Mesenchymal stem cell (in vitro differentiated cells and primary cell): ENCODE data around the gene FAM50B.
A peak's percentile ranks its signal among the peaks of the same experiment; 100 is the strongest.

Source experiments
- DNase-seq: peaks from one replicate; pipeline ENCODE4 v3.0.0-alpha.2; 2013
- H2AFZ ChIP-seq: one replicate; pipeline ENCODE4 v1.6.1; 2013; ENCODE audit warnings: low read depth, mild to moderate bottlenecking, control low read depth, inconsistent platforms, low read length, moderate library complexity
- H2AK5ac ChIP-seq: 2 replicates; pipeline ENCODE4 v1.6.1; 2013; ENCODE audit warnings: low read length, moderate library complexity, mild to moderate bottlenecking, inconsistent platforms; ENCODE audit not compliant: severe bottlenecking
- H2BK120ac ChIP-seq: one replicate; pipeline ENCODE4 v1.6.1; 2013; ENCODE audit warnings: low read depth, mild to moderate bottlenecking, inconsistent platforms, low read length, moderate library complexity
- H2BK12ac ChIP-seq, 2 experiments: one replicate each; pipeline ENCODE4 v1.6.1; 2013; ENCODE audit warnings: inconsistent platforms in 2 of 2, low read length in 2 of 2, mild to moderate bottlenecking in 2 of 2, moderate library complexity in 2 of 2, control low read depth in 1 of 2
- H2BK15ac ChIP-seq: one replicate; pipeline ENCODE4 v1.6.1; 2013; ENCODE audit warnings: mild to moderate bottlenecking, low read depth, inconsistent platforms; ENCODE audit not compliant: poor library complexity, severe bottlenecking
- H2BK5ac ChIP-seq: 2 replicates; pipeline ENCODE4 v1.6.1; 2013; ENCODE audit warnings: low read depth, mild to moderate bottlenecking, low read length, control low read depth, inconsistent platforms; ENCODE audit not compliant: poor library complexity, severe bottlenecking
- H3K14ac ChIP-seq, 2 experiments: one replicate each; pipeline ENCODE4 v1.6.1; 2013; ENCODE audit warnings: inconsistent platforms in 2 of 2, low read length in 2 of 2, control low read depth in 1 of 2, mild to moderate bottlenecking in 1 of 2, moderate library complexity in 1 of 2
- H3K18ac ChIP-seq, 2 experiments: one replicate each; pipeline ENCODE4 v1.6.1; 2013; ENCODE audit warnings: inconsistent platforms in 2 of 2, low read length in 2 of 2, control low read depth in 1 of 2, low read depth in 1 of 2, mild to moderate bottlenecking in 1 of 2
- H3K23ac ChIP-seq, 2 experiments: one replicate each; pipeline ENCODE4 v1.6.1; 2013; ENCODE audit warnings: inconsistent platforms in 2 of 2, low read length in 2 of 2, mild to moderate bottlenecking in 2 of 2, moderate library complexity in 2 of 2, control low read depth in 1 of 2
- H3K27ac ChIP-seq: 2 replicates; pipeline ENCODE4 v1.5.1; 2013; ENCODE audit warnings: mild to moderate bottlenecking, moderate library complexity, low read length, control low read depth, inconsistent platforms; ENCODE audit not compliant: poor library complexity, severe bottlenecking
- H3K27me3 ChIP-seq, 2 experiments: 2 replicates each; pipeline versions ENCODE4 v1.6.1 to v1.7.0; 2013; ENCODE audit warnings: low read length in 2 of 2, mild to moderate bottlenecking in 2 of 2, moderate library complexity in 2 of 2, control low read depth in 1 of 2, inconsistent platforms in 1 of 2; ENCODE audit not compliant: control insufficient read depth in 1 of 2, insufficient read depth in 1 of 2
- H3K36me3 ChIP-seq, 2 experiments: 2 replicates each; pipeline versions ENCODE4 v1.6.1 to v1.7.0; 2013; ENCODE audit warnings: low read length in 2 of 2, control low read depth in 1 of 2, inconsistent platforms in 1 of 2, low read depth in 1 of 2, mild to moderate bottlenecking in 1 of 2; ENCODE audit not compliant: insufficient read depth in 2 of 2, control insufficient read depth in 1 of 2
- H3K4ac ChIP-seq, 2 experiments: one replicate each; pipeline ENCODE4 v1.6.1; 2013; ENCODE audit warnings: inconsistent platforms in 2 of 2, low read length in 2 of 2, mild to moderate bottlenecking in 2 of 2, moderate library complexity in 2 of 2, control low read depth in 1 of 2, low read depth in 1 of 2
- H3K4me1 ChIP-seq: 2 replicates; pipeline ENCODE4 v1.6.1; 2013; ENCODE audit warnings: low read depth, low read length, control low read depth; ENCODE audit not compliant: control insufficient read depth, insufficient read depth
- H3K4me2 ChIP-seq: 2 replicates; pipeline ENCODE4 v1.6.1; 2013; ENCODE audit warnings: low read length, mild to moderate bottlenecking, inconsistent platforms; ENCODE audit not compliant: poor library complexity, severe bottlenecking
- H3K4me3 ChIP-seq, 2 experiments: 2 replicates each; pipeline versions ENCODE4 v1.5.1 to v1.7.0; 2013; ENCODE audit warnings: low read length in 2 of 2, mild to moderate bottlenecking in 2 of 2, control low read depth in 1 of 2, low read depth in 1 of 2; ENCODE audit not compliant: insufficient read depth in 1 of 2
- H3K79me1 ChIP-seq: replicated peaks from 2 replicates; pipeline ENCODE4 v1.6.1; 2013; ENCODE audit warnings: mild to moderate bottlenecking, control low read depth, low read length, inconsistent platforms; ENCODE audit not compliant: poor library complexity, severe bottlenecking
- H3K9ac ChIP-seq: 2 replicates; pipeline ENCODE4 v1.7.0; 2013; ENCODE audit warnings: mild to moderate bottlenecking, low read length, moderate library complexity
- H3K9me3 ChIP-seq: 2 replicates; pipeline ENCODE4 v1.7.0; 2013; ENCODE audit warnings: mild to moderate bottlenecking, low read length; ENCODE audit not compliant: control insufficient read depth
- H4K8ac ChIP-seq: one replicate; pipeline ENCODE4 v1.6.1; 2013; ENCODE audit warnings: inconsistent platforms, mild to moderate bottlenecking, low read length, moderate library complexity
- H4K91ac ChIP-seq: one replicate; pipeline ENCODE4 v1.6.1; 2013; ENCODE audit warnings: mild to moderate bottlenecking, low read length, inconsistent platforms
- WGBS: methylation state at CpG from one replicate; pipeline ENCODE4 v1.1.7; 2013; ENCODE audit warnings: mixed read lengths; 5-methylcytosine and 5-hydroxymethylcytosine counted together

Gene FAM50B

DNA sequence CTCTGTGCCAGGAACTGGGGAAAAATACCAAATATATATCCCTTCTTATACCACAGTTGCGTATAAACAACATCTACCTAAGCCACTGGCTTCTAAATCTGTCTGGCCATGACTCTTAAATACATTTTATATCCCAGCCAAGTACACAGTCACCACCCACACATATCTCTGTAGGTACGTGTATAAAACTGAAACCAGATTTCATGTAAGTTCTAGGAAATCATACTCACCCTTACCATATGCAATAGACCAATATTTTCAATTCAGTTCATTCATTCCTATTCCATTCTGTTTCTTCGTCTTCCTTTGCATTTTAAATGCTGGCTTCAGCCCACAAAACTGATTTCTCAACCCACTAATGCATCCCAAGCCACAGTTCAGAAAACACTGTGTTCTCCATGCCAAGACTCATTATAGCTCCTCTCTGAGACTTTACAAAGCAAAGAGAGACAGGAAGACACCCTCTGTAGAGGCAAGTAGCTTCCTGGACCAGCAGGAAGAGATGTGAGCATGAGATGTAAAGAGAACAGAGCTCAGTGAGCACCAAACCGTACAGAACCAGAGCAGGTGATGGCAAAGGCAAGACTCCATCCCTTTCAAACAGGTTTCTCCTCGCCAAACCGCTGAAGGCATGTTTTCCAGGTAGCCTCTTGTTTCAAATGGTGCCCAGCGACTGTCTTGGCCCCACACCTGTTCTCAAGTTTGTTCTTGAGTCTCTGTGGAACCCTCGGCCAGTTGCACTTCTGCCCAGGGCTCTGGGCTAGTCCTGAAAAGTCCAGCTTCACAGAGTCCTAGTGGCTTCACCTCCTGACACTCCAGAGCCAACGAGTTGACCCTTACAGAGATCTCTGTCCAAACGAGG is 18.7 kb downstream of the FAM50B start:
- Histone ChIP-seq H3K9me3 (no peaks in the 10 kb centered on the region), H3K14ac (no peak overlapping the region), H3K9ac (peak overlapping the region; percentile 6), H3K4me1 (peaks cover 7% of the 10 kb centered on the region), H3K79me1 (no peaks in the 10 kb centered on the region), H2BK15ac (no peak overlapping the region), H4K91ac (no peak overlapping the region), H3K4me2 (no peak overlapping the region), H3K4ac (no peak overlapping the region), H2AK5ac (no peak overlapping the region), H2BK5ac (no peak overlapping the region), H3K36me3 (no peaks in the 10 kb centered on the region), H2BK12ac (no peak overlapping the region), H3K27ac (no peak overlapping the region), H4K8ac (no peak overlapping the region), H3K18ac (no peak overlapping the region), H3K27me3 (no peaks in the 10 kb centered on the region), H2BK120ac (no peak overlapping the region), H3K23ac (no peak overlapping the region), H3K4me3 (peak overlapping the region in 1 of 2 experiments; percentile 46), H2AFZ (no peak overlapping the region)
- WGBS, result 94% methylated on average over 10 of the region's 10 CpGs
- no peak for DNase-seq

DNA sequence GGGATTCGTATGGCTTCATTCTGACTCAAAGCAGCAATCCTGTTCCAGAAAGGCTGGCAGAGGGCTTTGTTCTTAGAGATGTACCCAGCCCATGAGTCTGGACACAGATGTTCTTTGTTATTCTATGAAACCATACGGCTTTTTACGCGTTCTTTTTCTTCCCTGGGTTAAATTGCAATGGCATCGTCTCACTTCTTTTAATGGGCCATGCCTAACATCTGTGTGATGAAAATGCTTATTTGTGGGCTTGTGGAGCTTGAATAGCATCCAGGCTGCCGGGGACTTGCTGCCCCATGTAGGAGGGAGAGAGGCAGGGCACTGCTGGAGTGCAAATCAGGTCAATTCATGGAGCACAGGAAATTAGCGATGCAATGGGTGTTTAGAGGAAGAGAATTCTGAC is 19.4 kb downstream of the FAM50B start:
- H4K91ac ChIP-seq, result no peak overlapping the region
- peak overlapping the region; percentile 6 for H3K9ac ChIP-seq
- no peak overlapping the region for H2AFZ ChIP-seq
- H3K18ac ChIP-seq, result no peak overlapping the region
- no peak overlapping the region for H2BK15ac ChIP-seq
- no peaks in the 10 kb centered on the region for H3K27me3 ChIP-seq
- H4K8ac ChIP-seq, result no peak overlapping the region
- no peak for DNase-seq
- H3K14ac ChIP-seq, result no peak overlapping the region
- H3K9me3 ChIP-seq, result no peaks in the 10 kb centered on the region
- no peaks in the 10 kb centered on the region for H3K36me3 ChIP-seq
- H2BK120ac ChIP-seq, result no peak overlapping the region
- H3K23ac ChIP-seq, result no peak overlapping the region
- H2AK5ac ChIP-seq, result no peak overlapping the region
- H3K4me3 ChIP-seq, result peak overlapping the region in 1 of 2 experiments; percentile 46
- H3K4ac ChIP-seq, result no peak overlapping the region
- H3K4me2 ChIP-seq, result no peak overlapping the region
- no peak overlapping the region for H2BK12ac ChIP-seq
- no peak overlapping the region for H2BK5ac ChIP-seq
- WGBS, result 85% methylated on average over 7 of the region's 7 CpGs
- no peak overlapping the region for H3K27ac ChIP-seq
- H3K4me1 ChIP-seq, result peaks cover 7% of the 10 kb centered on the region
- H3K79me1 ChIP-seq, result no peaks in the 10 kb centered on the region

DNA sequence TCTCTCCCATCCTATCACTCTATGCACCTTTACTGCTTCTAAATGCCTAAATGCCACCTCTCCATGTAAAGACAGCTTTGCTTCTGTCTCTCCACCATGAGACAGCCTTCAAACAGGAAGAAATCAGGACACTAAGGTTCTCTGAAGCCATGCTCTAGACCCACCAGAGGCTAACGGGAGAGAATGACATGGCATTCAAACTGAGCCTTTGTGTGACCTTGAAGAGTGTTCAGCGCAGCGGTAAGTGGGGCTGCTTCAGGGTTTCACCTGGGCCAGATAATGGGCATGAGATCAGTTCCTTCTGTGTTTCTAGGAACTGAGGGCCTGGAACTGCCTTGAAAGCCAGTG is 20.1 kb downstream of the FAM50B start:
- Histone ChIP-seq H3K9ac (no peak overlapping the region), H3K18ac (no peak overlapping the region), H2AFZ (no peak overlapping the region), H4K91ac (peak overlapping the region; percentile 3), H2AK5ac (no peak overlapping the region), H3K14ac (no peak overlapping the region), H2BK12ac (no peak overlapping the region), H3K4me1 (peaks cover 7% of the 10 kb centered on the region), H3K4me3 (no peak overlapping the region), H3K23ac (no peak overlapping the region), H3K79me1 (no peaks in the 10 kb centered on the region), H3K36me3 (no peaks in the 10 kb centered on the region), H2BK15ac (no peak overlapping the region), H4K8ac (no peak overlapping the region), H3K4me2 (no peak overlapping the region), H3K9me3 (no peaks in the 10 kb centered on the region), H2BK120ac (no peak overlapping the region), H3K27ac (no peak overlapping the region), H2BK5ac (no peak overlapping the region), H3K27me3 (no peaks in the 10 kb centered on the region), H3K4ac (no peak overlapping the region)
- 100% methylated on average over 3 of the region's 3 CpGs for WGBS
- DNase-seq, result no peak

DNA sequence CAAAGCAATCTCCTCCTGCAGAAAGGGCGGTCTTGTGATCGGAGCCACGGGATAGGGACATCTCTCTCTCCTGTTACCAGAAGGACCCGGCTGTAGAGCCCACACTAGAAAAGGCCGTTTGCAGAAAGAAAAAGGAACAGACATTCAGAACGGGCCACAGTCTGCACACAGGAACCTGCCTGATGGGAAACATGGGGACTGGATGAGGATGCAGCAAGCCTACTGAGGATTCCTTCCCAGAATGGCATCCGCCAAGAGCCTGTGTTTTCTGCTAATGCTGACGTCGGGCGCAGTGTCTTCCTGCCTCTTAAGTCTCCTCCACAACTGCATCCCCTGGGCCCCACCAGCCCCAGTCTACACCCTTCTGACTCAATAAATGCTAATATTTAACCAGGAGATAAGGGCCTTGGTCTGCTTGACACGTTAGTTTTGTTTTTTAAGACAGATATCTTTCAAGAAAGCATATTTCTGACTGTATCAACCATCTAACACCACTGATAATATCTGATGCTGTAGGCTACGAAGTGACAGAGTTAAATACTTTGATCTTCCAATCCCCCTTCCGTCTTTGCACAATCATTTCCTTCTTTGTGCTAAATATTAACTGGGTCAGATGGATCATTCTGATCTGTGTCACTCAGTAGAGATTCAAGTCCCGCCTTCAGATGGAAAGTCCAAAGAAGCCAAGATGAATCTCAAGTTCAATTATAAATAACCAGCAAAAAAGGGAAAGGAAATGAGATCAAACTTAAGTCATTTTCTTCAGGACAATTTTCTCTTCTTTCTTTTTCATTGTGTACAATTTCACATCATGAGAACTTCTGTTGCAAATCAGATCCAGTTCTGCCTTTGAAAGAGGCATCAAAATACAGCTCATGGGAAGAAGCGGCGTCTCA is 20.7 kb downstream of the FAM50B start:
- no peak overlapping the region for H4K8ac ChIP-seq
- no peaks in the 10 kb centered on the region for H3K27me3 ChIP-seq
- H2AK5ac ChIP-seq, result no peak overlapping the region
- no peak overlapping the region for H3K4me2 ChIP-seq
- no peak overlapping the region for H3K9ac ChIP-seq
- DNase-seq, result no peak
- no peak overlapping the region for H3K4ac ChIP-seq
- no peak overlapping the region for H3K18ac ChIP-seq
- no peak overlapping the region for H3K23ac ChIP-seq
- H2BK15ac ChIP-seq, result no peak overlapping the region
- H2AFZ ChIP-seq, result no peak overlapping the region
- H2BK5ac ChIP-seq, result no peak overlapping the region
- no peak overlapping the region for H3K14ac ChIP-seq
- no peak overlapping the region for H2BK12ac ChIP-seq
- no peak overlapping the region for H3K27ac ChIP-seq
- no peaks in the 10 kb centered on the region for H3K9me3 ChIP-seq
- 85% methylated on average over 15 of the region's 16 CpGs for WGBS
- no peak overlapping the region for H2BK120ac ChIP-seq
- H3K36me3 ChIP-seq, result no peaks in the 10 kb centered on the region
- H3K4me3 ChIP-seq, result no peak overlapping the region
- H3K79me1 ChIP-seq, result no peaks in the 10 kb centered on the region
- peaks cover 7% of the 10 kb centered on the region for H3K4me1 ChIP-seq
- H4K91ac ChIP-seq, result peak overlapping the region; percentile 3
